SU-DHL-6 (cell line): Measurements from ENCODE around the gene VSIG10L.

Source experiments
- H2AFZ ChIP-seq: fragments of 200-600 bp; sonication (generic); 2 replicates; pipeline ENCODE4 v1.6.1; 2014; ENCODE audit warnings: low read depth, mild to moderate bottlenecking, moderate library complexity, mixed read lengths, antibody characterized with exemption, low read length; ENCODE audit not compliant: severe bottlenecking
- H3F3A ChIP-seq: fragments of 200-600 bp; shearing (Covaris generic); 2 replicates; pipeline ENCODE4 v1.6.0; 2016; ENCODE audit warnings: antibody characterized with exemption, mild to moderate bottlenecking; ENCODE audit not compliant: insufficient read depth
- H3K27ac ChIP-seq: fragments of 200-600 bp; sonication (generic); 2 replicates; pipeline ENCODE4 v1.5.1; 2016; ENCODE audit warnings: low read depth, mild to moderate bottlenecking, low read length, moderate library complexity, mixed read lengths
- H3K27me3 ChIP-seq: fragments of 200-600 bp; sonication (generic), shearing (Covaris generic); 2 replicates; pipeline ENCODE4 v1.6.0; 2014; ENCODE audit warnings: mild to moderate bottlenecking, low read length
- H3K36me3 ChIP-seq: fragments of 200-600 bp; sonication (generic); 2 replicates; pipeline ENCODE4 v1.6.1; 2014; ENCODE audit warnings: mild to moderate bottlenecking, low read length, mixed read lengths
- H3K4me2 ChIP-seq: fragments of 300-600, 200-600 bp; shearing (Covaris generic), sonication (generic); 2 replicates; pipeline ENCODE4 v1.6.0; 2014; ENCODE audit warnings: low read length, low read depth, mild to moderate bottlenecking; ENCODE audit not compliant: poor library complexity, severe bottlenecking
- H3K4me3 ChIP-seq: fragments of 200-600 bp; sonication (generic); 2 replicates; pipeline ENCODE4 v1.5.1; 2014; ENCODE audit warnings: antibody characterized with exemption, low read length, mild to moderate bottlenecking, mixed read lengths; ENCODE audit not compliant: insufficient read depth, poor library complexity, severe bottlenecking
- H3K79me2 ChIP-seq: fragments of 200-600 bp; sonication (generic); 2 replicates; pipeline ENCODE4 v1.6.1; 2014; ENCODE audit warnings: mild to moderate bottlenecking, low read length, moderate library complexity; ENCODE audit not compliant: insufficient read depth
- H3K9ac ChIP-seq: fragments of 200-600 bp; sonication (generic); 2 replicates; pipeline ENCODE4 v1.7.0; 2014; ENCODE audit warnings: mild to moderate bottlenecking, low read length
- H3K9me2 ChIP-seq: fragments of 200-600 bp; sonication (generic); replicated peaks from 2 replicates; pipeline ENCODE4 v1.6.1; 2014; ENCODE audit warnings: low read length; ENCODE audit not compliant: insufficient read depth
- H3K9me3 ChIP-seq: fragments of 200-600 bp; sonication (generic); 2 replicates; pipeline ENCODE4 v1.6.1; 2014; ENCODE audit warnings: low read length, mixed read lengths; ENCODE audit not compliant: insufficient read depth
- H4K20me1 ChIP-seq: fragments of 200-600 bp; sonication (generic); 2 replicates; pipeline ENCODE4 v1.6.1; 2014; ENCODE audit warnings: low read depth, mild to moderate bottlenecking, antibody characterized with exemption, low read length, moderate library complexity, mixed read lengths
- CTCF ChIP-seq: fragments of 200-600 bp; sonication (generic); IDR thresholded peaks from one replicate; pipeline ENCODE4 v1.5.1; 2017; ENCODE audit warnings: antibody characterized with exemption, mild to moderate bottlenecking, low read length, moderate library complexity; ENCODE audit not compliant: insufficient read depth, poor library complexity, severe bottlenecking
- EZH2phosphoT487 ChIP-seq: fragments of 200-600 bp; sonication (generic), shearing (Covaris generic); conservative IDR thresholded peaks from 2 replicates; pipeline ENCODE4 v1.6.1; 2018; ENCODE audit warnings: mild to moderate bottlenecking, antibody characterized with exemption, low read length, moderate library complexity, mixed read lengths

The VSIG10L gene

DNA sequence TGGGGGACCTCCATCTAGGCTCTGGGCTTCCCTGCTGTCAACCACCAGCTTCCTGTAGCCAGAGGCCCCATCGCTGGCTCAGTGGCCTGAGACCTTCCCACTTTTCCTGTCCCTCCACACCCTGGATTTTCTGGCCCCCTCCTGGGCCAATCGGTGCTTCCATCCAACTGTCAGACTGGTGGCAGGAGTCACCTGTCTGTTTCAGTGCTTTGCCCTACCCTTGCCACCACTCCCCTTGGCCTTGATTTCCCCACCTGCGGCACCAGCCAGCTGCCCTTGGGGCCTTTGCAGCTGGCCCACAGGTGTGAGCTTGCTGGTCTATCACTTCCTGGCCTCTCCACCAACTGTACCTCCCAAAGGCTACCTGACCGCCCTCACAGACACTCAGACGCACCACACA lies 12.5 kb downstream of the VSIG10L start:
- no peak for TF ChIP-seq CTCF
- no peak for TF ChIP-seq EZH2phosphoT487
- Histone ChIP-seq H4K20me1 (no peaks in the 10 kb centered on the region), H3K9me2 (no peaks in the 10 kb centered on the region), H3K9me3 (no peaks in the 10 kb centered on the region), H2AFZ (no peak overlapping the region), H3F3A (no peaks in the 10 kb centered on the region), H3K27me3 (no peaks in the 10 kb centered on the region), H3K9ac (no peak overlapping the region), H3K27ac (no peak overlapping the region), H3K4me3 (no peak overlapping the region), H3K36me3 (no peaks in the 10 kb centered on the region), H3K4me2 (no peak overlapping the region), H3K79me2 (no peaks in the 10 kb centered on the region)

GRCh38 chr19:51327066-51328001 lies 14.6 kb downstream of the VSIG10L start:
- no peak overlapping the region for H3K9ac ChIP-seq
- H2AFZ ChIP-seq: no peak overlapping the region
- H3K9me2 ChIP-seq: no peaks in the 10 kb centered on the region
- no peaks in the 10 kb centered on the region for H3K36me3 ChIP-seq
- no peak overlapping the region for H3K27ac ChIP-seq
- no peaks in the 10 kb centered on the region for H3K27me3 ChIP-seq
- TF ChIP-seq CTCF: no peak
- no peak for TF ChIP-seq EZH2phosphoT487
- H3K9me3 ChIP-seq: no peaks in the 10 kb centered on the region
- H3F3A ChIP-seq: no peaks in the 10 kb centered on the region
- H3K4me3 ChIP-seq: no peak overlapping the region
- H4K20me1 ChIP-seq: no peaks in the 10 kb centered on the region
- H3K79me2 ChIP-seq: no peaks in the 10 kb centered on the region
- H3K4me2 ChIP-seq: no peak overlapping the region

- no peak for TF ChIP-seq CTCF
- no peak for TF ChIP-seq EZH2phosphoT487
- no peak overlapping the region for H2AFZ ChIP-seq
- no peaks in the 10 kb centered on the region for H3K36me3 ChIP-seq
- H3K27ac ChIP-seq: no peak overlapping the region
- no peaks in the 10 kb centered on the region for H3K27me3 ChIP-seq
- no peaks in the 10 kb centered on the region for H3K79me2 ChIP-seq
- no peaks in the 10 kb centered on the region for H3K9me3 ChIP-seq
- H4K20me1 ChIP-seq: no peaks in the 10 kb centered on the region
- no peaks in the 10 kb centered on the region for H3F3A ChIP-seq
- no peak overlapping the region for H3K9ac ChIP-seq
- no peaks in the 10 kb centered on the region for H3K9me2 ChIP-seq
- H3K4me2 ChIP-seq: no peak overlapping the region
- H3K4me3 ChIP-seq: no peak overlapping the region
Observed at GRCh38 chr19:51326216-51327065, 15.5 kb downstream of the VSIG10L start.
